Measurements from ENCODE around the gene CSTPP1.

GRCh38 chr11:47125083-47125482 is 188.5 kb downstream of the CSTPP1 start:
- no peak for TF ChIP-seq CTCF (IDR thresholded peaks at IDR 0.05; ENCODE audit: low read length)
- no peak for TF ChIP-seq EZH2 (IDR thresholded peaks at IDR 0.05; ENCODE audit: borderline replicate concordance, low read length)

Measured in OCI-LY1 (cell line).